Left lung (tissue), 10 donors: ENCODE results near the gene ACER3. TPM values are rescaled to one million over a fixed set of nuclear protein-coding genes. Genes with fewer than 3 reads are reported as not detected.
A peak's percentile ranks its signal among the peaks of the same experiment; 100 is the strongest.
"Not testable (repeated sequence)": the region's sequence is repeated elsewhere in the genome, so short reads cannot be mapped to it uniquely, and the experiment has no call there.

ENCODE experiments used
- ATAC-seq: fragments of 200-7000 bp; cut with Tn5 transposase; one replicate; pipeline ENCODE4 v1.9.1; 2020; ENCODE audit warnings: moderate library complexity
- DNase-seq, 4 donors: peaks; one replicate each; pipeline ENCODE4 v3.0.0-alpha.2; 2013 to 2020
- H3K27ac ChIP-seq, 2 donors: fragments of 200-600 bp; sonication (generic) in 1 of 2; one replicate each; pipeline versions ENCODE4 v1.5.0 to v1.8.0; 2020 to 2021
- H3K27me3 ChIP-seq, 2 donors: fragments of 200-600 bp; sonication (generic) in 1 of 2; one replicate each; pipeline versions ENCODE4 v1.5.0 to v1.8.0; 2020 to 2021
- H3K36me3 ChIP-seq, 2 donors: fragments of 200-600 bp; sonication (generic) in 1 of 2; one replicate each; pipeline versions ENCODE4 v1.5.0 to v1.8.0; 2020 to 2021
- H3K4me1 ChIP-seq, 2 donors: fragments of 200-600 bp; one replicate each; pipeline ENCODE4 v1.8.0; 2021
- H3K4me3 ChIP-seq, 2 donors: fragments of 200-600 bp; sonication (generic) in 1 of 2; one replicate each; pipeline versions ENCODE4 v1.5.0 to v1.8.0; 2020 to 2021; ENCODE audit warnings: mild to moderate bottlenecking in 1 of 2
- H3K9me3 ChIP-seq, 2 donors: fragments of 200-600 bp; sonication (generic) in 1 of 2; one replicate each; pipeline versions ENCODE4 v1.5.0 to v1.8.0; 2020 to 2021
- CTCF ChIP-seq, 2 donors: fragments of 200-600 bp; sonication (generic) in 1 of 2; IDR thresholded peaks; one replicate each; pipeline versions ENCODE4 v1.5.0 to v1.8.0; 2021; ENCODE audit warnings: antibody characterized with exemption in 2 of 2
- intact Hi-C, 2 donors: fragments of 100-400 bp; cut with DNase I; formaldehyde crosslinking; loops; one replicate each; pipeline versions ENCODE4 v1.11.2 to v1.14.2; 2022
- polyA plus RNA-seq, 6 donors: library from polyadenylated mRNA; unstranded; fragments of 120-200 nt; gene quantifications; one replicate each; pipeline ENCODE4 v1.2.1, GENCODE V29; 2013; ENCODE audit not compliant: insufficient read length in 6 of 6
- total RNA-seq, 2 donors: library from RNA; stranded (reverse); fragmentation: NEBNext Ultra II Directional; extraction: Animal tissue kit (Norgen Biotek cat#: 25700); gene quantifications; one replicate each; pipeline ENCODE4 v1.2.1, GENCODE V29; 2021
- donor health status: DM: no; HTN: yes; CAD: no.
- donor health status: DM: no; HTN: no; CAD: no.

Gene ACER3
- total and polyA plus RNA-seq, 8 donors: 17.5 to 46.5 (median 24.6) TPM

GRCh38 chr11:76859708-76860227, 950 bp upstream of the ACER3 start:
- Histone ChIP-seq H3K4me1 (peaks cover 4 to 87% of the 10 kb centered on the region in 2 donors), H3K27me3 (no peaks in the 10 kb centered on the region), H3K27ac (peak overlapping the region; percentile 63 to 90), H3K9me3 (no peaks in the 10 kb centered on the region), H3K4me3 (peak overlapping the region in 1 of 2 donors; percentile 68), H3K36me3 (no peaks in the 10 kb centered on the region)
- no peak for TF ChIP-seq CTCF (IDR thresholded peaks at IDR 0.05)
- intact Hi-C loops: no loop called here
- DNase-seq: no peak
- ATAC-seq: no peak

GRCh38 chr11:76861490-76861953, 804 bp downstream of the ACER3 start:
- Histone ChIP-seq H3K4me1 (peaks cover 4 to 91% of the 10 kb centered on the region in 2 donors), H3K36me3 (no peaks in the 10 kb centered on the region), H3K4me3 (peak overlapping the region; percentile 52 to 68), H3K27ac (peak overlapping the region; percentile 77 to 90), H3K27me3 (no peaks in the 10 kb centered on the region), H3K9me3 (no peaks in the 10 kb centered on the region)
- intact Hi-C loops: no loop called here
- ATAC-seq (no peak), DNase-seq (no peak)
- TF ChIP-seq CTCF (IDR thresholded peaks at IDR 0.05): no peak

GRCh38 chr11:76862794-76863193, 2.1 kb downstream of the ACER3 start:
- H3K27me3 ChIP-seq, intact Hi-C loops, H3K9me3 ChIP-seq, DNase-seq, H3K36me3 ChIP-seq, ATAC-seq: not testable (repeated sequence)
- Histone ChIP-seq H3K4me1 (peaks cover 4 to 84% of the 10 kb centered on the region in 2 donors), H3K4me3 (peak overlapping the region in 1 of 2 donors; percentile 68), H3K27ac (peak overlapping the region in 1 of 2 donors; percentile 70)

- Histone ChIP-seq H3K27me3 (no peaks in the 10 kb centered on the region), H3K4me3 (peak overlapping the region in 1 of 2 donors; percentile 68), H3K9me3 (no peaks in the 10 kb centered on the region), H3K27ac (peak overlapping the region in 1 of 2 donors; percentile 70), H3K36me3 (no peaks in the 10 kb centered on the region), H3K4me1 (peaks cover 4 to 79% of the 10 kb centered on the region in 2 donors)
- DNase-seq (peak in 1 of 4 donors; percentile 50), ATAC-seq (no peak)
- intact Hi-C loops: no loop called here
- no peak for TF ChIP-seq CTCF (IDR thresholded peaks at IDR 0.05)
Observed at GRCh38 chr11:76863196-76863777, 2.6 kb downstream of the ACER3 start.

GRCh38 chr11:76872959-76873827, 12.5 kb downstream of the ACER3 start:
- no peak overlapping the region for H3K27ac ChIP-seq
- no peak for TF ChIP-seq CTCF (IDR thresholded peaks at IDR 0.05)
- peaks cover 0 to 4% of the 10 kb centered on the region in 2 donors for H3K4me1 ChIP-seq
- no peaks in the 10 kb centered on the region for H3K9me3 ChIP-seq
- H3K36me3 ChIP-seq: no peaks in the 10 kb centered on the region
- DNase-seq (no peak), ATAC-seq (peak; percentile 72)
- intact Hi-C loops: no loop called here
- H3K27me3 ChIP-seq: no peaks in the 10 kb centered on the region
- no peak overlapping the region for H3K4me3 ChIP-seq
